GM06990 (cell line): Measurements from ENCODE around the gene EMILIN1.
A peak's percentile ranks its signal among the peaks of the same experiment; 100 is the strongest.

Source experiments
- DNase-seq: peaks from one replicate; pipeline ENCODE4 v3.0.0-alpha.2; 2011; ENCODE audit not compliant: insufficient read length; ENCODE audit errors: extremely low read depth
- H3K27me3 ChIP-seq: replicated peaks from 2 replicates; pipeline ENCODE4 v1.6.0; 2011; ENCODE audit warnings: low read length; ENCODE audit not compliant: control insufficient read depth, insufficient read depth
- H3K36me3 ChIP-seq: 2 replicates; pipeline ENCODE4 v1.5.1; 2011; ENCODE audit warnings: low read length; ENCODE audit not compliant: control insufficient read depth, insufficient read depth
- H3K4me3 ChIP-seq: replicated peaks from 2 replicates; pipeline ENCODE4 v1.5.1; 2011; ENCODE audit warnings: low read depth, mild to moderate bottlenecking, control low read depth, low read length
- TF ChIP-seq, protein P1 (sequence below): IDR thresholded peaks from 2 replicates; pipeline ENCODE4 v1.5.1; 2011; ENCODE audit warnings: low read length, control low read depth, mild to moderate bottlenecking, inconsistent platforms; ENCODE audit not compliant: insufficient read depth, poor library complexity, severe bottlenecking

The EMILIN1 gene

DNA sequence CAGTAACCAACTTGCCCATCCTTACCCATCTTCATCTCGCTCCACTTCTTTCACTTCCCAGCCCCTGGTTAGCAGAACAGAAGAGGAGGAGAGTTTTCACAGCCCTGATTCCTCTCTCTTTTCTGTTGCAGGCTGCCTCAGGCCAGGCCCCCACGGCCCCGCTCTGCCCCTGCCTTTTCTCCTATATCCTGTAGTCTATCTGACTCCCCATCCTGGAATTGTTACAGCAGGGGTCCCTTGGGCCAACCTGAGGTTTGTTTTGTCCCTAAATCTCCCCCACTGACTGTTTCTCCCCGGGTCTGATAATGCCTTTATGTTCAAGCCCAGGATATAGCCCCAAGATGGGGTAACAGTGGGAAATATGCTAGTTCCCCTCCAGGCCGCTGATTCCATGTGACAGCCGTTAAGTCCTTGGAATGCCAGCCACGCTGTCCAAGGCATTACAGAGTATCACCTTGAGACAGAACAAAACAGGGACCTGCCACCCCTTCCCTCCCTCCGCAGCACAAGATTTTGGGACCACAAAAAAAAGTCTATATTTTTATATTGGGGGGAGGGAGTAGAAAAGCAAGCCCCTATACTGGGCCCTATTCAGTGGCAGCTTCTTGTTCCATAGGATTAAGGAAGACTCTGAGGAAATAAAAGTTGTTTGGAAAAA lies 8.3 kb upstream of the EMILIN1 start:
- Histone ChIP-seq H3K4me3 (peak overlapping the region; percentile 99), H3K27me3 (no peaks in the 10 kb centered on the region), H3K36me3 (peaks cover 21% of the 10 kb centered on the region)
- TF ChIP-seq, protein P1, sequence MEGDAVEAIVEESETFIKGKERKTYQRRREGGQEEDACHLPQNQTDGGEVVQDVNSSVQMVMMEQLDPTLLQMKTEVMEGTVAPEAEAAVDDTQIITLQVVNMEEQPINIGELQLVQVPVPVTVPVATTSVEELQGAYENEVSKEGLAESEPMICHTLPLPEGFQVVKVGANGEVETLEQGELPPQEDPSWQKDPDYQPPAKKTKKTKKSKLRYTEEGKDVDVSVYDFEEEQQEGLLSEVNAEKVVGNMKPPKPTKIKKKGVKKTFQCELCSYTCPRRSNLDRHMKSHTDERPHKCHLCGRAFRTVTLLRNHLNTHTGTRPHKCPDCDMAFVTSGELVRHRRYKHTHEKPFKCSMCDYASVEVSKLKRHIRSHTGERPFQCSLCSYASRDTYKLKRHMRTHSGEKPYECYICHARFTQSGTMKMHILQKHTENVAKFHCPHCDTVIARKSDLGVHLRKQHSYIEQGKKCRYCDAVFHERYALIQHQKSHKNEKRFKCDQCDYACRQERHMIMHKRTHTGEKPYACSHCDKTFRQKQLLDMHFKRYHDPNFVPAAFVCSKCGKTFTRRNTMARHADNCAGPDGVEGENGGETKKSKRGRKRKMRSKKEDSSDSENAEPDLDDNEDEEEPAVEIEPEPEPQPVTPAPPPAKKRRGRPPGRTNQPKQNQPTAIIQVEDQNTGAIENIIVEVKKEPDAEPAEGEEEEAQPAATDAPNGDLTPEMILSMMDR, result no peak
- no peak for DNase-seq

DNA sequence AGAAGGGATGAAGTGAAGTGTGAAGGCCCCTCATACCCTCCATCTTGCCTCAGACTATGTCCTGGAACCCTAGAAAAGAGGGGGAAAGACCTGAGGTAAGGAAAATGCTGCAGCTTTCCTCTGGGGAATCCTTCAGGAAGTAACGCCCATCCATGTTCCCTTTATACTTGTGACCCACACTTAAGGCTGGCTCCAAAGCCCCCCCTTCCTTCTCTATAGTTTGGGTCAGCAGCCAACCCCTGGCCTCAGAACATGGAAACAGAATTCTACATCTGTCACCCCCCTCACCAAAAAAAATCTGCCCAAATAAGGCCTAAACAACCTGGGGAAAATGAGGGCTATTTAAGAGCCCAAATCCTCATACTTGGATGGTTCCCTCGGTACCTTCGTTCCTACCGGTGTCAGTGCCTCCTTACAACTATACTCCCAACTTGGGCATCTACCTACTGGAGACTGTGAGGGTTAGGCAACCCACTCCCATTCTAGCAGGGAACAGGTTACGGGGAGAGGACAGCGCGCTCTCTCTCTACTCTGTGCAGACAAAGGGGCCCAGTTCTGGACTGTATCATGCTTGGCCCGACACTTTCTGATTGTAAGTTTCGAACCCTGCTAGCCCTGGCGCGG lies 7.7 kb upstream of the EMILIN1 start:
- peaks cover 19% of the 10 kb centered on the region for H3K36me3 ChIP-seq
- no peaks in the 10 kb centered on the region for H3K27me3 ChIP-seq
- TF ChIP-seq, protein P1, result no peak
- DNase-seq, result no peak
- peak overlapping the region; percentile 99 for H3K4me3 ChIP-seq

DNA sequence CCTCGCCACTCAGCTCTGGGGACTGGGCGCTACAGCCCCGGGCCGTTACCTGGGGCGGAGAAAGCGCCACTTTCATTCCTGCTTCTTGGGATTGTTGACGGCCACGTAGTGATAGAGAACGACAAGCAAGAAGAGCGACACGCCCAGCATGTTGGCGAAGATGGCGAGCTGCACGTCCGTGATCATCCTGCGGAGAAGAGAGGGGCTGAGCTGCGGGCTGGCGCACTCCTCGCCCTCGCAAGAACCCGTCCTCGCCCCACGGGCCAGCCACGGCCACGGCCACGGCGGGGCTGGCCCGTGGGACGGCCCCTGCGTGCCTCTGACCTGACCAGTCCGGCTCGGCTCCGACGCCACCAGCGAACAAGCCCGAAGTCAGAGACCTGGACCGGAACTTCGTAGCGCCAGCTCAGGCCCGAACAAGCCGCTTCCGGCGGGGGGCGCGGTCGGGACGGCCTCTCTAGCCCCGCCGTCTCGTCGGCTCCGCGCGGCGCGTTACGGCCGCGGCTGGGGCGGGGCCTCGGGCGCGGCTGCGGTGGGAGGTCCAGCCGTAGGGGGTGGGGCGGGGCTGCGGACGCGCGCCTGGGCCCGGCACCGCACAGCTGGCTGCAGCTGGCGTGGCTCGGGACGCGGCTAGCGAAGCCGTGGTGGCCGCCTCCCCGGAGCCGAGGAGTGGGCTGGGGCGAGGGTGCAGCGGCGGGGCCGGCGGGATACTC lies 7.0 kb upstream of the EMILIN1 start, which contains the start of gene OST4:
Gene OST4 (minus strand): TSS at position 378 of the 713 bp plus-strand sequence.
- Histone ChIP-seq H3K36me3 (peaks cover 16% of the 10 kb centered on the region), H3K27me3 (no peaks in the 10 kb centered on the region), H3K4me3 (peak within 1 kb of the TSS; percentile 99)
- TF ChIP-seq, protein P1, result no peak
- DNase-seq, result peak; percentile 95

DNA sequence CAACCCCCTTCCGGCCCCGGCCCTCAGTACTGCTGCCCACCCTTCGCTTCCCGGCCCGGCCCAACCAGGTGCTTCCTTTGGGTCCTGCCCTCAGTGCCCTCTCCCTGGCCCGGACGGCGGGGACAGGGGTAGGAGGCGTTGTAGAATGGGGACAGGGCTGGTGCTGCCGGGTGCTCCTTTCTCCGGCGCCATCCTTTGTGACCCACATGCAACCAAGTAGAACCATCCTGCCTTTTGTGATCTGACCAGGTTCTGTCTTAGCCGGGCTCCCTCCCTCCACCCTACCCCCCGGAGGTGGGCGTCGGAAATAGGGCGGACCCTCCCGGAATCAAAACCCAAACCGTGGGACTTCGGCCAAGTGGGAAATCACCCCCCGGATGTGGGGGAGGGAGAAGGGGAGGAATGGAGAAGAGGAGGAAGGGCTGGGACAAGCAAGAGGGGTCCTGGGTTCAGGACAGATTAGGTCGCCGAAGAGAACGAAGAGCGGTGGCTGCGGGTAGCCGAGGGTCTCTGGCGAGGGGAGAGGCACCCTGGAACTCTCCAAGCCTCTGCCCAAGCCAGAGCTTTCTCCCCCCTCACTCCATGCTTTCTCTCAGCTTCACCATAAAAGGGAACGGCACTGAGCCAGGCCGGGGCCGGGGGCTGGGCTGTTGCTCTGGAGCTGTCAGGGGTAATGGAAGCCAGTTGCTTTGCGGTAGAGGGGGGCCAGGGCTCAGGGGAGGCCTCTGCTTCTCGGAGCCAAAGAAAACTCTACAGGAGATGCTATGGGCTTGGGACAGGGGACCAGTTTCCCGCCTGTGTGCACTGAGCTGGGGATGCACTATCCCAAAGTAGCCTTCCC lies 6.2 kb upstream of the EMILIN1 start:
- Histone ChIP-seq H3K27me3 (no peaks in the 10 kb centered on the region), H3K4me3 (peak overlapping the region; percentile 74), H3K36me3 (peaks cover 15% of the 10 kb centered on the region)
- TF ChIP-seq, protein P1, result no peak
- DNase-seq, result no peak

DNA sequence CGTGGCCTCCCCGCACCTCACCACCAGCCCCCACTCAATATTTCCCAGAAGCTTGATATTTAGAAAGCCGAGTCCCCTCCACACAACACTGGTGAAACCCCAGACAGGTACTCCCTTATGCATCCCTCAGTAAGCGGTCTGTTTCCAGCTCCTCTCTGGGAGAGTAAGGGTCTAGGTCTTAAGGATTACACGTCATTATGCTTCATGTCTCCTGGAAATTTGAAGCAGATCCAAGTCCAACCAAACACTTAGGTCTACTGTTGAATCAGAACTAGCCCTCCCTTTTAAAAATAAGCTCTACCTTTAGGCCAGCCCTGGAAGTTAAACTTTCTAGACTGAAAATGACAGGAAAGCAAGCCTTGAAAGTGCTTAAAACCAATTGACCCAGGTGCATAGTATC lies 5.5 kb upstream of the EMILIN1 start:
- Histone ChIP-seq H3K36me3 (peaks cover 11% of the 10 kb centered on the region), H3K27me3 (no peaks in the 10 kb centered on the region), H3K4me3 (no peak overlapping the region)
- DNase-seq, result no peak
- TF ChIP-seq, protein P1, result no peak
